Kidney (tissue), 14 donors: ENCODE results near the gene FMNL2. TPM values are rescaled to one million over a fixed set of nuclear protein-coding genes. Genes with fewer than 3 reads are reported as not detected.

Source experiments
- DNase-seq, 5 donors: peaks; one replicate each; pipeline ENCODE4 v3.0.0-alpha.2; 2013 to 2020
- FAIRE-seq: peaks from 2 replicates; lab custom pipeline; 2012; peaks lifted over from hg19 to GRCh38; lab: Jason Lieb, UNC
- H3K27ac ChIP-seq, 2 donors: one replicate each; pipeline ENCODE4 v1.7.0; 2013; ENCODE audit warnings: low read depth in 2 of 2, low read length in 2 of 2, inconsistent platforms in 1 of 2
- H3K27me3 ChIP-seq: one replicate; pipeline ENCODE4 v1.7.1; 2013; ENCODE audit warnings: low read length, inconsistent platforms; ENCODE audit not compliant: control insufficient read depth, insufficient read depth
- H3K36me3 ChIP-seq, 3 donors: one replicate each; pipeline versions ENCODE4 v1.7.0 to v1.7.1; 2013; ENCODE audit warnings: low read length in 3 of 3, control low read depth in 1 of 3, inconsistent platforms in 1 of 3; ENCODE audit not compliant: insufficient read depth in 3 of 3, control insufficient read depth in 2 of 3
- H3K4me1 ChIP-seq, 3 donors: one replicate each; pipeline versions ENCODE4 v1.7.0 to v1.7.1; 2013; ENCODE audit warnings: low read length in 3 of 3, inconsistent platforms in 1 of 3, low read depth in 1 of 3; ENCODE audit not compliant: control insufficient read depth in 2 of 3, insufficient read depth in 2 of 3
- H3K4me3 ChIP-seq, 3 donors: one replicate each; pipeline versions ENCODE4 v1.7.0 to v1.8.1; 2013; ENCODE audit warnings: low read length in 3 of 3, control low read depth in 1 of 3, inconsistent platforms in 1 of 3
- H3K9ac ChIP-seq, 3 donors: one replicate each; pipeline versions ENCODE4 v1.7.0 to v1.7.1; 2013; ENCODE audit warnings: low read length in 3 of 3, control low read depth in 1 of 3, inconsistent platforms in 1 of 3
- H3K9me3 ChIP-seq, 3 donors: one replicate each; pipeline versions ENCODE4 v1.7.0 to v1.7.1; 2013; ENCODE audit warnings: low read length in 3 of 3, control low read depth in 1 of 3, inconsistent platforms in 1 of 3; ENCODE audit not compliant: control insufficient read depth in 2 of 3, insufficient read depth in 1 of 3
- intact Hi-C: fragments of 100-400 bp; cut with DNase I; formaldehyde crosslinking; loops from one replicate; pipeline ENCODE4 v1.11.1; 2022
- polyA plus RNA-seq: library from polyadenylated mRNA; stranded (reverse); fragments of 350-450 nt; fragmentation: Illumina TruSeq; extraction: RNeasy Lipid Tissue Mini Kit (QIAGEN cat#74804); gene quantifications from one replicate; pipeline ENCODE4 v1.2.3, GENCODE V29; 2014; ENCODE audit warnings: low read depth, low replicate concordance; ENCODE audit not compliant: insufficient read depth
- total RNA-seq: library from RNA; stranded (reverse); fragmentation: NEBNext Ultra II Directional; extraction: Animal tissue kit (Norgen Biotek cat#: 25700); gene quantifications from one replicate; pipeline ENCODE4 v1.2.1, GENCODE V29; 2021
- TF ChIP-seq, protein P1 (sequence below): IDR thresholded peaks from 3 replicates; pipeline ENCODE4 v1.5.1; 2012; ENCODE audit warnings: mild to moderate bottlenecking, moderate library complexity, borderline replicate concordance; ENCODE audit not compliant: insufficient read depth; ENCODE audit errors: extremely low read depth
- donor health status: control.
- donor health status: control.
- donor health status: control.
- donor health status: control.
- donor health status: control.
- donor health status: DM: yes; HTN: yes; CAD: no.
- donor health status: Normal renal cell carcinoma (clear cell type).

FMNL2 gene
- total and polyA plus RNA-seq, 2 donors from 2014 or later = 10.7 to 39.1 TPM

DNA sequence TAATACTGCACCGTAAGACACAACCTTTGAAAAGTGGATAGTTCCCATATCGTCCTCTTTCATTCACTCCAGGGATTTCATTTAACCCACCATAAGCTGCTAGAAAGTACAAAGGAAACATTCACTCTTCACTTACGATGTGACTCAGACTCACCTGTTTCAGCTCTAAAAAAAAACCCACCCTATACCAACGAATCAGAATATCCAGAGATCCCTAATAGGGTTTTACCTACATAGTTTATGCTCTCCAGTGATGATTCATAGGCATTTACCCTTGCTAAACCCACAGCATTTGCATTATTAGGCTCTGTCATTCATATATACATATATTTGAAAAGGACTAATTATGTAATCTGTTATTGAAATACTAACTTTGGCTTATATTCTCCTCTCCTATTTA lies 322.1 kb downstream of the FMNL2 start:
- FAIRE-seq (no peak), DNase-seq (no peak)
- Histone ChIP-seq H3K27ac (no peak overlapping the region), H3K9me3 (no peaks in the 10 kb centered on the region), H3K4me3 (no peak overlapping the region), H3K27me3 (no peaks in the 10 kb centered on the region), H3K9ac (no peak overlapping the region), H3K4me1 (no peaks in the 10 kb centered on the region), H3K36me3 (peaks cover 0 to 53% (median 9%) of the 10 kb centered on the region in 3 donors)
- TF ChIP-seq, protein P1, sequence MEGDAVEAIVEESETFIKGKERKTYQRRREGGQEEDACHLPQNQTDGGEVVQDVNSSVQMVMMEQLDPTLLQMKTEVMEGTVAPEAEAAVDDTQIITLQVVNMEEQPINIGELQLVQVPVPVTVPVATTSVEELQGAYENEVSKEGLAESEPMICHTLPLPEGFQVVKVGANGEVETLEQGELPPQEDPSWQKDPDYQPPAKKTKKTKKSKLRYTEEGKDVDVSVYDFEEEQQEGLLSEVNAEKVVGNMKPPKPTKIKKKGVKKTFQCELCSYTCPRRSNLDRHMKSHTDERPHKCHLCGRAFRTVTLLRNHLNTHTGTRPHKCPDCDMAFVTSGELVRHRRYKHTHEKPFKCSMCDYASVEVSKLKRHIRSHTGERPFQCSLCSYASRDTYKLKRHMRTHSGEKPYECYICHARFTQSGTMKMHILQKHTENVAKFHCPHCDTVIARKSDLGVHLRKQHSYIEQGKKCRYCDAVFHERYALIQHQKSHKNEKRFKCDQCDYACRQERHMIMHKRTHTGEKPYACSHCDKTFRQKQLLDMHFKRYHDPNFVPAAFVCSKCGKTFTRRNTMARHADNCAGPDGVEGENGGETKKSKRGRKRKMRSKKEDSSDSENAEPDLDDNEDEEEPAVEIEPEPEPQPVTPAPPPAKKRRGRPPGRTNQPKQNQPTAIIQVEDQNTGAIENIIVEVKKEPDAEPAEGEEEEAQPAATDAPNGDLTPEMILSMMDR = no peak
- intact Hi-C loops = no loop called here

DNA sequence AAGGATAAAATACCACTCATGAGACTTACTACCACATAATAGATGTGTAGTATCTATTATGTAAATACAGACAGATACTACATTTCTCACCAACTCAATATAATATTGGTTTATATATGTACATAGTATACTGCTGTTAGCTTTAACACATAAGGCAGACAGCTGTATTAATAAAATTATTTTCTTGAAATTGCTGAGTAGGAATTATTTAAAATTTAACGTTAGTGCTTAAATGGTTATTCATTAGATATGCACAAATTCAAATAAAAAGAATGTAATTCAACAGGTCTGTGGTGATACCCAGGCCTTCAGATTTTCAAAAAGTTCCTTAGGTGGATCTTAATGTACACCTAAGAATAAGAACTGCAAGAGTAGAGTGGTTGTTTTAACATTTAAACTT lies 323.2 kb downstream of the FMNL2 start:
- intact Hi-C loops = no loop called here
- H3K27ac ChIP-seq = no peak overlapping the region
- no peaks in the 10 kb centered on the region for H3K4me1 ChIP-seq
- H3K27me3 ChIP-seq = no peaks in the 10 kb centered on the region
- FAIRE-seq = no peak
- no peak overlapping the region for H3K4me3 ChIP-seq
- H3K9ac ChIP-seq = no peak overlapping the region
- no peaks in the 10 kb centered on the region for H3K9me3 ChIP-seq
- H3K36me3 ChIP-seq = peaks cover 0 to 57% (median 9%) of the 10 kb centered on the region in 3 donors
- no peak for DNase-seq
- TF ChIP-seq, protein P1 = no peak

- Histone ChIP-seq H3K27ac (no peak overlapping the region), H3K4me3 (no peak overlapping the region), H3K36me3 (peaks cover 2 to 63% (median 21%) of the 10 kb centered on the region in 3 donors), H3K27me3 (no peaks in the 10 kb centered on the region), H3K9ac (no peak overlapping the region), H3K4me1 (no peaks in the 10 kb centered on the region), H3K9me3 (no peaks in the 10 kb centered on the region)
- TF ChIP-seq, protein P1 = no peak
- intact Hi-C loops = no loop called here
- FAIRE-seq (no peak), DNase-seq (no peak)
These were observed 326.1 kb downstream of the FMNL2 start for GRCh38 chr2:152661076-152661475.

- TF ChIP-seq, protein P1 = no peak
- Histone ChIP-seq H3K9me3 (no peaks in the 10 kb centered on the region), H3K36me3 (peaks cover 9 to 45% (median 22%) of the 10 kb centered on the region in 3 donors), H3K27me3 (no peaks in the 10 kb centered on the region), H3K27ac (no peak overlapping the region), H3K4me1 (no peaks in the 10 kb centered on the region), H3K9ac (no peak overlapping the region), H3K4me3 (no peak overlapping the region)
- DNase-seq (no peak), FAIRE-seq (no peak)
- intact Hi-C loops = no loop called here
These were observed 329.8 kb downstream of the FMNL2 start for GRCh38 chr2:152664725-152665124.
